Duodenal mucosa (tissue), 2 donors: Measurements from ENCODE around the gene VPS33A.
"Not testable (repeated sequence)": the region's sequence is repeated elsewhere in the genome, so short reads cannot be mapped to it uniquely, and the experiment has no call there.

Source experiments
- H3K27ac ChIP-seq: one replicate; pipeline ENCODE4 v1.7.0; 2013; ENCODE audit warnings: low read depth, low read length
- H3K27me3 ChIP-seq, 2 donors: one replicate each; pipeline ENCODE4 v1.7.0; 2013; ENCODE audit warnings: low read length in 2 of 2, control low read depth in 1 of 2; ENCODE audit not compliant: insufficient read depth in 2 of 2, control insufficient read depth in 1 of 2
- H3K36me3 ChIP-seq, 2 donors: one replicate each; pipeline ENCODE4 v1.7.0; 2013; ENCODE audit warnings: low read length in 2 of 2, control low read depth in 1 of 2; ENCODE audit not compliant: insufficient read depth in 2 of 2, control insufficient read depth in 1 of 2
- H3K4me1 ChIP-seq, 2 donors: one replicate each; pipeline ENCODE4 v1.7.0; 2013; ENCODE audit warnings: low read length in 2 of 2, control low read depth in 1 of 2; ENCODE audit not compliant: insufficient read depth in 2 of 2, control insufficient read depth in 1 of 2
- H3K4me3 ChIP-seq, 2 donors: one replicate each; pipeline ENCODE4 v1.7.0; 2013; ENCODE audit warnings: low read length in 2 of 2, low read depth in 1 of 2
- H3K9ac ChIP-seq, 2 donors: one replicate each; pipeline ENCODE4 v1.7.0; 2013; ENCODE audit warnings: low read length in 2 of 2, low read depth in 1 of 2
- H3K9me3 ChIP-seq, 2 donors: one replicate each; pipeline ENCODE4 v1.7.0; 2013; ENCODE audit warnings: low read length in 2 of 2, control low read depth in 1 of 2; ENCODE audit not compliant: control insufficient read depth in 1 of 2

VPS33A gene

GRCh38 chr12:122258939-122259338 lies 7.4 kb downstream of the VPS33A start:
- H3K27ac ChIP-seq, H3K9me3 ChIP-seq, H3K4me3 ChIP-seq, H3K4me1 ChIP-seq, H3K9ac ChIP-seq, H3K27me3 ChIP-seq: not testable (repeated sequence)
- H3K36me3 ChIP-seq = peaks cover 7 to 58% of the 10 kb centered on the region in 2 donors

GRCh38 chr12:122258462-122258861 lies 7.8 kb downstream of the VPS33A start:
- H3K9ac ChIP-seq = not testable (repeated sequence)

DNA sequence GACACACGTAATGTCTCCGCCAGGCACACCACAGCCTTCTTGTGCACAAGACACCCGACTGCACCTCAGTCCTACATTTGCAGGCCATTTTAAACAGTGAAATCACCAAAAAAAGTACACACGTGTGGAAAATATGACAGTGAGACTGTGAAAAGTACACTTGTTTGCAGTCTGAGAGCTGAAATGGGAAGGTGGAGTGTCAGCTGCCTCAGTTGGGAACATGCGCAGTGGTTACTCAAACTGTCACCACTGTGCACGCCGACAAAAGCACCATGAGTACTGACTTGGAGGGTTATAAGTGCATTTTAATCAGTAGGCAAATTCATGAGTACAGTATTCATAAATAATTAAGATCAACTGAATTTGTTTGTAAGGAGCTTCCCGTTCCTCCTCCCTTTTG lies 15.8 kb downstream of the VPS33A start:
- Histone ChIP-seq H3K9ac (no peak overlapping the region), H3K4me1 (no peaks in the 10 kb centered on the region), H3K4me3 (no peak overlapping the region), H3K9me3 (no peaks in the 10 kb centered on the region), H3K27me3 (no peaks in the 10 kb centered on the region), H3K36me3 (peaks cover 12 to 46% of the 10 kb centered on the region in 2 donors), H3K27ac (no peak overlapping the region)

More at GRCh38 chr12:122258462-122258861, 7.8 kb downstream of the VPS33A start:
- not testable (repeated sequence) for H3K9me3 ChIP-seq, H3K27me3 ChIP-seq, H3K4me3 ChIP-seq, H3K27ac ChIP-seq, H3K4me1 ChIP-seq
- H3K36me3 ChIP-seq = peaks cover 7 to 60% of the 10 kb centered on the region in 2 donors

GRCh38 chr12:122250047-122250446 lies 16.2 kb downstream of the VPS33A start:
- Histone ChIP-seq H3K27me3 (no peaks in the 10 kb centered on the region), H3K4me3 (no peak overlapping the region), H3K9me3 (no peaks in the 10 kb centered on the region), H3K27ac (no peak overlapping the region), H3K4me1 (no peaks in the 10 kb centered on the region), H3K36me3 (peaks cover 12 to 44% of the 10 kb centered on the region in 2 donors), H3K9ac (no peak overlapping the region)

- Histone ChIP-seq H3K27ac (no peak overlapping the region), H3K36me3 (peaks cover 12 to 40% of the 10 kb centered on the region in 2 donors), H3K9me3 (no peaks in the 10 kb centered on the region)
Observed at GRCh38 chr12:122245553-122245952, 20.7 kb downstream of the VPS33A start.

GRCh38 chr12:122244565-122245371 lies 21.5 kb downstream of the VPS33A start:
- Histone ChIP-seq H3K27ac (no peak overlapping the region), H3K4me3 (peak overlapping the region; percentile 23 to 66), H3K36me3 (peaks cover 12 to 32% of the 10 kb centered on the region in 2 donors), H3K9me3 (no peaks in the 10 kb centered on the region), H3K27me3 (no peaks in the 10 kb centered on the region), H3K4me1 (no peaks in the 10 kb centered on the region), H3K9ac (no peak overlapping the region)

More at GRCh38 chr12:122245553-122245952, 20.7 kb downstream of the VPS33A start:
- Histone ChIP-seq H3K27me3 (no peaks in the 10 kb centered on the region), H3K4me3 (no peak overlapping the region), H3K9ac (no peak overlapping the region), H3K4me1 (no peaks in the 10 kb centered on the region)

DNA sequence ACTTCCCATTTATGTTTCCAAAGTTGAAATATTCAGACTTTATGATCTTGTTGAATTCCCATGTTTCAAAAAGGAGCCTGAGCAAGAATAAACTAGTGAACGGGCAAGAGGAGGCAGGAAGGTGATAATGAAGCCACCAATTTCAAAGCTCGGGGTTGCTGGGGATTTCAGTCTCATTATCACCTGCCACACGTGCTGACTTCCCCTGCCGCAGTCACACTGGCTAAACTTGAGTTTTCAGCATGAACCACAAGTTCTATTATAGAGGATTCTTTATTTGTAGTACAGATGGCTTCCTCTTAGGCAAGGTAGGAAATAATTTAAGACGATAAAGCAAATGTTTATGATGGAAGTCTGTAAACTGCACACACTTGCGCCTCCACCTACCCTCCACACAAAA lies 22.3 kb downstream of the VPS33A start:
- Histone ChIP-seq H3K27me3 (no peaks in the 10 kb centered on the region), H3K9ac (no peak overlapping the region), H3K4me1 (no peaks in the 10 kb centered on the region), H3K36me3 (peaks cover 8 to 28% of the 10 kb centered on the region in 2 donors), H3K4me3 (no peak overlapping the region), H3K9me3 (no peaks in the 10 kb centered on the region), H3K27ac (no peak overlapping the region)

DNA sequence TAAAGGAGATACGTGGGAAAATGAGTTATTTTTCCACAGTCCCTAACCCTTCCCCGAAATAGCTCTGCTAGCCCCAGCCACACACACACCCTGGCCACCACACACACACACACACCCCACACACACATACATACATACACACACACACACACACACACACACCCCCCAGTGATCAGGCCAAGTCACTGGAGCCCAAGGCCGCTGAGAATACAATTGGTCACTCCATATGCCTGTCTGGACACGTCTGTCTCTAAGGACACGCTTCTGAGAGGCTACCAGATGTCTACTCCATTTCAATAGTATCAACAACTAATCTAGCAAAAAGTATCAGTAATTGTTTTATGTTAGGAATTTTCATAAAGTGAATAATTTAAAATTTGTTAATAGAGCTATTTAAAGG lies 27.4 kb downstream of the VPS33A start:
- H3K36me3 ChIP-seq = peaks cover 12 to 38% of the 10 kb centered on the region in 2 donors
- no peak overlapping the region for H3K27ac ChIP-seq
- H3K27me3 ChIP-seq = no peaks in the 10 kb centered on the region
- H3K4me3 ChIP-seq = no peak overlapping the region
- no peak overlapping the region for H3K9ac ChIP-seq
- H3K9me3 ChIP-seq = no peaks in the 10 kb centered on the region
- no peaks in the 10 kb centered on the region for H3K4me1 ChIP-seq

DNA sequence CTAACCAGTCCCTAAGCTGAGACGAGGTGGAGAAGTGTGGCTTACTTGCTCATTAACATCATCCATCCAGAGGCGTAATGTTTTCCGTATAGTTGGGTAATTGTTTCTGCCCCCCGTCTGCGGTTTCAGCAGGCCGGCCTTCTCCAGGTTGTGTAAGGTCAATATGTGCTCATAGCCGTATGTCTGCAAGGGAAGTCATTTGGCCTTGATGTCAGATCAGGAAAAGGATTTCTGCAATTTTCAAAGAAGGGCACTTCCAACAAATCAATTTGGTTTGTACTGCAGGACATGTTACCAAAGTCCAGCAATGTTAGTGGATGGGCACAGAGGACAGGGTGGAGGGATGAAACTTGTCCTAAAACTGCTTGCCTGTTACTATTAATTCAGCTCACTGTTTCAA lies 30.6 kb downstream of the VPS33A start:
- H3K9ac ChIP-seq = no peak overlapping the region
- peaks cover 25 to 54% of the 10 kb centered on the region in 2 donors for H3K36me3 ChIP-seq
- H3K4me3 ChIP-seq = no peak overlapping the region
- no peak overlapping the region for H3K27ac ChIP-seq
- H3K27me3 ChIP-seq = no peaks in the 10 kb centered on the region
- H3K4me1 ChIP-seq = no peaks in the 10 kb centered on the region
- H3K9me3 ChIP-seq = no peaks in the 10 kb centered on the region

DNA sequence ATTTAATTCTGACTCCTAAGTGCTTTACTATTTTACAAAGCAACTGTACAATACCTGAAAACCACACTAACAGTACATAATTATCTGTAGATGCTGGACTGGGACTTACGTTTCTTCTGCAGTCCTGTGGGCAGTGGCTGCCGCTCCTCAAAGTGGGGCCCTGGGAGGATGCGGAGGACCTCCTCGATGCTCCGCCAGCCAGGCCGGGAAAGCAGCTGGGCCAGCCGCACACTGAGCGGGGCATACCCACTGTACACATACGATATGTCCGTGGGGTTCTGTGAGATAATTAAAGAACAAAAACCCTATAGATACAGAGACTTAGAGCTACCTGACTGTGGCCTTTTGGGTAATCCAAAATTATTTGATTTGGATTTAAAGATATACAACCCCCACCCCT lies 33.6 kb downstream of the VPS33A start:
- no peaks in the 10 kb centered on the region for H3K4me1 ChIP-seq
- no peaks in the 10 kb centered on the region for H3K27me3 ChIP-seq
- H3K9ac ChIP-seq = no peak overlapping the region
- H3K36me3 ChIP-seq = peaks cover 28 to 47% of the 10 kb centered on the region in 2 donors
- no peaks in the 10 kb centered on the region for H3K9me3 ChIP-seq
- H3K27ac ChIP-seq = no peak overlapping the region
- no peak overlapping the region for H3K4me3 ChIP-seq
